Activated CD8-positive, alpha-beta memory T cell treated with anti-CD3 and anti-CD28 coated beads for 4 hours (primary cell): Measurements from ENCODE around the gene NRL.

ENCODE experiments used
- DNase-seq, 2 donors: peaks; one replicate each; pipeline ENCODE4 v3.0.0-alpha.2; 2020; ENCODE audit warnings: low read depth in 2 of 2

The NRL gene

GRCh38 chr14:24098927-24099813 lies 15.6 kb downstream of the NRL start:
- DNase-seq: no peak

DNA sequence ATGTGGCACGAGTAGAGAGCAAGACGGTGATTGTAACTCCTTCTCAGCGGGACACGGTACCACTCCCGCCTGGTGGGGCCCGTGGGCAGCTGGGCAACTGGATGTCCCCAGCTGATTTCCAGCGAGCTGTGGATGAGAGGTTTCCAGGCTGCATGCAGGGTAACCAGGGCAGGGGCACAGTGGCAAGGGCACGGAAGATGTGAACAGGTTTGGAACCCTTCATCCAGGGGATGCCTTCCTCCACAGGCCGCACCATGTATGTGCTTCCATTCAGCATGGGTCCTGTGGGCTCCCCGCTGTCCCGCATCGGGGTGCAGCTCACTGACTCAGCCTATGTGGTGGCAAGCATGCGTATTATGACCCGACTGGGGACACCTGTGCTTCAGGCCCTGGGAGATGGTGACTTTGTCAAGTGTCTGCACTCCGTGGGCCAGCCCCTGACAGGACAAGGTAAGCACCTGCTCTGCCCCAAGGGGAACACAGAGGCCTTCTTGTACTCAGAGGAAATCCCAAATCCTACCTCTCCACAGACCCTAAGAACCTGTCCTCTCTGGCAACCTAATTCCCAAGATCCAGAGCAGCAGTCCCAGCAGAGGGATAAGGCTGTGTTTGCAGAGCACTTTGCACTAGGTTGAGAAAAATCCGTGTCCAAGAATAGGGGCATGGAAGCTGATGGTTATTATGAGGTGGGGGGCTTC lies 16.4 kb downstream of the NRL start:
- DNase-seq: no peak

DNA sequence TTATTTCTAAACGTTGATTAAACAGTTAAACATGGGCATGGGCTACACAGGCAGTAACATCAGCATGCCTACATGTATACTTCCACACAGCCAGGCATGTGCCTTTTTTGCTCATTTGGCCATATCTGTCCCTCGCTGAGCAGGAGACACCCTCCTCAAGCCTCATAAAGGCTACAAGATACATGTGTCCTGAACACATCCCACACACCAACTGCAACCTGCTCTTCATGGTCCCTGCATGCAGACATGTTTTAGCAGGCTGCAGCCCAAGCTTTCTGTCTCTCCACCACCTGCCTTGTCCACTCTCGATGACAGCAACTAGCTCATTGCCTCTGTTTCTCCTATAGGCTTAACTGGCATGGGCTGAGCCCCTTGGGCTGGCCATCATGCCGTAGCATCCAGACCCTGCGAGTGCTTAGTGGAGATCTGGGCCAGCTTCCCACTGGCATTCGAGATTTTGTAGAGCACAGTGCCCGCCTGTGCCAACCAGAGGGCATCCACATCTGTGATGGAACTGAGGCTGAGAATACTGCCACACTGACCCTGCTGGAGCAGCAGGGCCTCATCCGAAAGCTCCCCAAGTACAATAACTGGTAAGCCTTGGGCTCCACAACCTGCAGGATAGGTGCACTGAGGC lies 18.1 kb downstream of the NRL start:
- no peak for DNase-seq

GRCh38 chr14:24095271-24096068 lies 19.3 kb downstream of the NRL start:
- DNase-seq: peak in 1 of 2 donors; percentile 29

DNA sequence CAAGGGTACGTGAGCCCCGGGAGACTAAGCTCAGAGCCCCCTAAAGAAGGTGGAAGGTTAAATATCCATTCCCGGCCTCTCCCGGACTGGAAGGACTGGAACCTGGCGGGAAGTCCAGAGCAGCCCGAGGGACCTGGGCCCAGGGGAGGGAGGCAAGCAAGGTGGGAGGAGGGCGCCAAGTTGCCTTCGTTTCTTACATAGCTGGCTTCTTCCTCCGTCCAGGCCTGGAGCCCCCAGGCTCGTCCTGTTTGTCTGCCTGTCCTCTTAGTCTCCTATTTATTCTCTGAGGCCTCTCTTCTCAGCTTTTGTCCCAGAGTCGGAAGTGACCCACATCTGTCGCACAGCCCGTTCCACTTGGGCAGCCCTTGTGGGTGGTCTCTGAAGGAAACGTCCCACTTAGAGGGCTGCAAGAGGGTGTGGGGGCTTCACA lies 19.9 kb downstream of the NRL start:
- DNase-seq: no peak

- DNase-seq: peak; percentile 71 to 72
Measured at GRCh38 chr14:24093901-24094840, 20.6 kb downstream of the NRL start, which contains the start of gene PCK2. Gene PCK2, plus strand, starts transcription at chr14:24094311. Its CDS starts 95 bp downstream, at chr14:24094406.

DNA sequence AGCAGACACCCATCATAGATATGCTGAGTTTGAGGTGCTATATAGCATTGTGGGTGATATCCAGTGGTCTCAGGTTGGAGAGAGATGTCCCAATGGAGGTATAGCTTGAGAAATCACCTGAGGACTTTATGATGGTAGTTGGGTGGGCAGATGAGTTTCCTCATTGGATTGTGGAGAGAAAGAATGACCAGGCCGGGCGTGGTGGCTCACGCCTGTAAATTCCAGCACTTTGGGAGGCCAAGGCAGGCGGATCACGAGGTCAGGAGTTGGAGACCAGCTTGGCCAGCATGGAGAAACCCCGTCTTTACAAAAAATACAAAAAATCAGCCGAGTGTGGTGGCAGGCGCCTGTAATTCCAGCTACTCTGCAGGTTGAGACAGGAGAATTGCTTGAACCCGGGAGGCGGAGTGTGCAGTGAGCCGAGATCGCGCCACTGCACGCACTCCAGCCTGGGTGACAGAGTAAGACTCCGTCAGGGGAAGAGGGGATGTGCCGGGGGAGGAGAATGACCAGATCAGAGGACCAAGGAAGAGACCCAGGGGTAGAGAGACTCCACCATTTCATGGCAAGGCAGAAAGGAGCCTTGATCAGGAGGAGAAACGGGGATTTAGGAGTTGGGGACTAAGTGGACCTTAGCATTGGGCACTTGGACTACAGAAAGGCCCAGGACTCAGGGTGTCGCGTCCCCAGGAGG lies 21.4 kb downstream of the NRL start:
- DNase-seq: no peak

DNA sequence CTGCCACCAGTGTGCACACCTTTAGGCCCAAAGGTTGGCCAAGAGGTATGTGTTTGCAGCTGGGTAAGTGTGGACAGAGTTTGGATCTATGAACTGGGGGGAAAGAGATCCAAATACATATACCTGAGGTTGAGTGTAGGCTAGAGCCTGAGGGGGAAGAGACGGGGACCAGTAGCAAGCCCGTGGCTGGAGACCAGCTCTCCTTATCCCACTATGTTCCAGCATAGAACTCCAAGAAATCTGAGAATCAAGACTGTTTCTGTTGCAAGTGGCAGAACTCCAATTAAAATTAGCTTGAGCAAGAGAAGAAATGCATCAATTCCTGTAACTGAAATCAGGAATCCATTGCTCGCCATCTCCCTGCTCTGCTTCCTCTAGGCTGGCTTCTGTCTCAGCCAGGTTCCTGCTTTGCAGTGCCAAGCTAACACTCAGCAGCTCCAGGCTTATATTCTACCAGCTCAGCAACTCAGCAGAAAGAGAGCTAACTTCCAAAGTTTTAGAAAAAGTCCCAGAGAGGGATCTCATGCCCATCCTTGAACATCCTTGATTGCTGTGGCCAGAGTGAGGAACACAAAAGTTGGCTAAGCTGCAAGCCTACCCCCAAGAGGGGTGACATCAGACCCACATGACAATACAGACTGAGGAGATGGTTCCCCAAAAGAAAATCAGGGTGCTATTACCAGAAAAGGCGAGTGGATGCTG lies 22.1 kb downstream of the NRL start:
- no peak for DNase-seq

DNA sequence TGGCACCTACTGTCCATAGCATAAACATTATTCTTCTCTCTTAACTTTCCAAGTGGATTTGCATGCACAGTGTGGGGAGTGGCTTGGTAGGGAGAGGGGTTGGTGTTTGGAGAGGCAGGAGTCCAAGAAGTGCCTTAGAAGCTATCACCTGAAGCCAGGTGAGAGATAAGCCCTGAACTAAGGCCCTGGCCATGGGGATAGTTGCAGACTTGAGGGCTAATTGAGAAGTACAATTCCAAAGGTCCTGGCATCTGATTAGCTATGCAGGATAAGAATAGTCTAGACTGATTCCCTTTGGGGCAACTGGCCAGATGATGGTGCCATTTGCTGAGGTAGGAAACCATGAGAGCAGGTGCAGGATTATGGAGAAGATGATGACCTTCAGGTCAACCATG lies 22.6 kb downstream of the NRL start:
- no peak for DNase-seq

DNA sequence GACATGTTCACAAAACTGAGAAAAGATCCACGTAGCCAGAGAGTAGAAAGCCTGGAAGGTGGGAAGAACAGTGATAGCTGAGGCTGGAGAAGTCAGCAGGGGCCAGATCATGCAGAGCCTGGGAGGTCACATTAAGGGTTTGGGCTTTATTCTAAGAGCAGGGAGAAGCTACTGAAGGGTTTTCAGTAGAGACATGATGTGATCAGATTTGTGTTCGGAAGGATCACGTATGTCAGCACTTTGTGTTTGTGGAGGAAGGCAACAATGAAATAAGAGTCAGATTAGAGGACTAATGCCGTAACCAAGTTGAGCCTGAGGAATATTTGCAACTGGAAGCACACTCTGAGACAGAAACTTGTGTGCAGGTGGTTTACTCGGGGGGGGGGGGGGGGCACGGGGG lies 24.9 kb downstream of the NRL start:
- no peak for DNase-seq

GRCh38 chr14:24088095-24088494 lies 26.7 kb downstream of the NRL start:
- DNase-seq: no peak

DNA sequence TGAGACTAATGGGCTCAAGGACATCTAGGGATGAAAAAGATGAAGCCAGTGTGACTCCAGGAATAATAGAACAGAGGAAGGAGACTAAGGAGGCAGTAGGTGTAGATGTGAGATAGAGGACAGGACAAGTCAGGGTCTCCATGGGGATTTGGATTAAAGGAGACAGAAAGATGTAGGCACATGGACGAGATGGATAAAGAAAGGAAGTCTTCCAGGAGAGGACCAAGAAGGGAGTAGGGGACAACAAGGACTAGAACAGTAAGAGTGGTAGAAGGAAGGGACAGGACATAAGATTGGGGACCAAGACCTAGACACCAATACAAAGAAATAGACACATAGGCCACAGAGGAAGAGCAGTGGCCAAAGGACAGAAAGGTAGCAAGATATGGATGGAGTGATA lies 27.7 kb downstream of the NRL start:
- DNase-seq: no peak

GRCh38 chr14:24086193-24086955 lies 28.4 kb downstream of the NRL start:
- no peak for DNase-seq

DNA sequence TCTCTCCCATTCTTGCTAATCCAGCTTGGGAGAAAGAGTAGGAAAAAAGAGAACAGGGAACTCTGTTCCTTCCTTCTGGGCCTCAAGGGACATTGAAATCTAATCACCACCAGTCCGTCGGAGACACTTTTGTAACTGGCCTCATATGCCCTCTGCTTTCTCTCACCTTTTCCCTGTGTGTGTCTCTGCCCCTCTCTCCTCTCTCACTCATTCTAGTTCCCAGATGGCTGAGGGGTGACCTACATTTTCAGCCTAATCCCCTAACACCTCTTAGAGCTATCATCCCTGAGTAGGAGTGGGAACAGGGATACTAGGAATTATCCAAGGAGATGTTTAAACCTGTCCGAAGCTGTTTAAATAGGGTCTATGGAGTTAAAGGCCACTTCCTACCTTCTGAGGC lies 29.5 kb downstream of the NRL start:
- no peak for DNase-seq

DNA sequence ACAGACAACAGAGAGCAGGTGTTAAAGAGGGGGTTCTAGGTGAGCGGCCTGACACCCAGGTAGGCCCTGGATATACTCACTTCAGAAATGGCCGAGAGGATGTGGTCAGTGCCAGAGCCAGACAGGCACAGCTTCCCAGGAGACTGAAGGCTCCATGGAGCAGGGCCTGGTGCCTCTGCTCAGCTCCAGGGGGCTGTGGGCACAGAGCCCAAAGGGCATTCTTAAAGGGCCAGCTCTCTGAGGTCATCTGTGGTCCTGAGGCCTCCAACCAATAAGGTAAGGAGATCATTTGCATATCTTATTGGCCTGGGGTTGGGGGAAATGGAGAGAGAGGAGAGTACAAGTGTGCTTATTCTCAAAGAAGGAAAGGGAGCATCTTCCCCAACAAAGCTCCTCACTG lies 30.3 kb downstream of the NRL start:
- no peak for DNase-seq

GRCh38 chr14:24083462-24083861 lies 31.3 kb downstream of the NRL start:
- no peak for DNase-seq

DNA sequence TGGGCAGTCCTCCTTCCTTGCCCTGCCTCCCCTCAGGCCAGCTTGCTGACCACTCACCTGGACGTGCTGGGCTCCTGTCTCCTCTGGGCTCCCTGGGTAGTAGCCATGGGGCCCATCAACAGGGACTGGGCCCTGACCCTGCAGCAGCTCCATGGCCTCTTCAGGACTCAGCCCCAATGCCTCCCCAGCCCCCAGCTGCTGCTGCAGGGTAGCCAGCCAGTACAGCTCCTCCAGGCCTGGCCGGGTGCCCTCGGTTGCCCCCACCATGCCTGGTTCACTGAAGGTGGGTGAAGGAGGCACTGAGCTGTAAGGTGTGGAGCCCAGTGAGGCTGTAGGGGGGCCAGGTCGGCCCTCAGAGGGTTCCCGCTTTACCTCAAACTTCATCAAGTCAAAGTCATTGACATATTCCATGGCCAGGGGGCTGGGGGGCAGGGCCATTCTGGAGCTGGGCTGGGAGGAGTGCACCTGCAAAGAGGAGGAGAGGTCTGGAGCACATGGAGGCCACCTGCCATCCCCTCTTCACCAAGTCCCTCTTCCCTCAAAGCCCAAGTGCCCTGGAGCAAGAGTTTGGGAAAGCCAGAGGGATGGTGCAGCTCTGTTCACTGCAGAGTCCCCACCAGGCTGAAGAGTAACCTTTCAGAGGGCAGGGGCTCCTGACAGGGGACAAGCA lies 32.2 kb downstream of the NRL start:
- DNase-seq: no peak

DNA sequence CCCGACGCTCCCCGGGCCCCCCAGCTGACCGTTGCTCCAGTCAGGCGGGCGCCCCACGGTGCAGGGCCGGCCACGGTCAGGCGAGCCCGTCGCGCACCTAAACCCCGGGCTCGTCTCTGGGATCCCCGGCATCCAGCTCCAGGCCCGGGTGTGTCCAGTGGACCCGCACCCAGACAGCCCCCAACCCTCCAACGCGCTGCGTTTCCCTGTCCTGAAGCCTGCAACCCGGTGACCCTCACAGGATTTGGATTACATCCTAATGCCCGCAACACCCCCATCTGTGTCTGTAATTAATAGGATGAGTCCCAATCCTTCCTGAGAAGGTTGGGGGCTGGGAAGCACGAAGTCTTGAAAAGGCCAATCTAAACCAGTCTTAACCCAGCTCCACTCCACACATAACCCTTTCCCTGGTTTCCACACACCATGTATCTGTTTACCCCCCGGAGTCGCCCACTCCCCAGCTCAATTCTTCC lies 33.0 kb downstream of the NRL start:
- DNase-seq: no peak
